VCaP (cell line): Measurements from ENCODE around the gene KMT2B.

ENCODE experiments used
- H3K27ac ChIP-seq: fragments of 450-650 bp; 2 replicates; pipeline ENCODE4 v1.5.1; 2017
- CTCF ChIP-seq: fragments of 450-650 bp; conservative IDR thresholded peaks from 2 replicates; pipeline ENCODE4 v1.5.1; 2017; ENCODE audit warnings: mild to moderate bottlenecking, moderate library complexity

The KMT2B gene

GRCh38 chr19:35780717-35781116 is 62.9 kb downstream of the KMT2B start:
- TF ChIP-seq CTCF = no peak
- H3K27ac ChIP-seq = no peak overlapping the region

GRCh38 chr19:35781650-35782049 is 63.8 kb downstream of the KMT2B start:
- H3K27ac ChIP-seq = no peak overlapping the region
- no peak for TF ChIP-seq CTCF

GRCh38 chr19:35782589-35782988 is 64.8 kb downstream of the KMT2B start:
- H3K27ac ChIP-seq = no peak overlapping the region
- TF ChIP-seq CTCF = no peak

GRCh38 chr19:35783469-35784434 is 65.9 kb downstream of the KMT2B start:
- TF ChIP-seq CTCF = no peak
- no peak overlapping the region for H3K27ac ChIP-seq

GRCh38 chr19:35784503-35785338 is 66.9 kb downstream of the KMT2B start:
- no peak overlapping the region for H3K27ac ChIP-seq
- TF ChIP-seq CTCF = no peak

GRCh38 chr19:35785339-35785627 is 67.5 kb downstream of the KMT2B start:
- no peak for TF ChIP-seq CTCF
- no peak overlapping the region for H3K27ac ChIP-seq
